ENCODE results near the gene SH2D3C. TPM values are rescaled to one million over a fixed set of nuclear protein-coding genes. Genes with fewer than 3 reads are reported as not detected.

SH2D3C gene
- total RNA-seq, 2 experiments from 2014 or later, result 29.9 to 30.3 TPM

DNA sequence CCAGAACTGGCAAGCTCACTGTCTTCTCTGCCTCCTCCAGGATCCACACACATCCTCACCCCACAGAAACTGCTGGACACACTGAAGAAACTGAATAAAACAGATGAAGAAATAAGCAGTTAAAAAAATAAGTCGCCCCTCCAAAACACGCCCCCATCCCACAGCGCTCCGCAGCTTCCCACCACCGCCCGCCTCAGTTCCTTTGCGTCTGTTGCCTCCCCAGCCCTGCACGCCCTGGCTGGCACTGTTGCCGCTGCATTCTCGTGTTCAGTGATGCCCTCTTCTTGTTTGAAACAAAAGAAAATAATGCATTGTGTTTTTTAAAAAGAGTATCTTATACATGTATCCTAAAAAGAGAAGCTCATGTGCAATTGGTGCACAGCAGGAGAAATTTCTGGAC, 87.7 kb downstream of the SH2D3C start:
- ATAC-seq, result no peak
- Mint-ChIP-seq H3K27me3 (no peaks in the 10 kb centered on the region), H3K4me1 (ENCODE audit: low read depth) (no peaks in the 10 kb centered on the region), H3K9me3 (no peaks in the 10 kb centered on the region), H3K4me3 (no peak overlapping the region), H3K27ac (no peak overlapping the region), H3K36me3 (ENCODE audit: low read depth) (no peaks in the 10 kb centered on the region)
- intact Hi-C loops (cut with micrococcal nuclease), result no loop called here
- POLR2A ChIA-PET, result no interaction called here
- CTCF ChIA-PET, result interaction anchor here (1.6 kb wide), 1 partner anchor 44 kb away, joined by 8 read pairs; the partner anchor contains the start of gene TOR2A
- DNase-seq, result no peak
- TF ChIP-seq, protein P1, sequence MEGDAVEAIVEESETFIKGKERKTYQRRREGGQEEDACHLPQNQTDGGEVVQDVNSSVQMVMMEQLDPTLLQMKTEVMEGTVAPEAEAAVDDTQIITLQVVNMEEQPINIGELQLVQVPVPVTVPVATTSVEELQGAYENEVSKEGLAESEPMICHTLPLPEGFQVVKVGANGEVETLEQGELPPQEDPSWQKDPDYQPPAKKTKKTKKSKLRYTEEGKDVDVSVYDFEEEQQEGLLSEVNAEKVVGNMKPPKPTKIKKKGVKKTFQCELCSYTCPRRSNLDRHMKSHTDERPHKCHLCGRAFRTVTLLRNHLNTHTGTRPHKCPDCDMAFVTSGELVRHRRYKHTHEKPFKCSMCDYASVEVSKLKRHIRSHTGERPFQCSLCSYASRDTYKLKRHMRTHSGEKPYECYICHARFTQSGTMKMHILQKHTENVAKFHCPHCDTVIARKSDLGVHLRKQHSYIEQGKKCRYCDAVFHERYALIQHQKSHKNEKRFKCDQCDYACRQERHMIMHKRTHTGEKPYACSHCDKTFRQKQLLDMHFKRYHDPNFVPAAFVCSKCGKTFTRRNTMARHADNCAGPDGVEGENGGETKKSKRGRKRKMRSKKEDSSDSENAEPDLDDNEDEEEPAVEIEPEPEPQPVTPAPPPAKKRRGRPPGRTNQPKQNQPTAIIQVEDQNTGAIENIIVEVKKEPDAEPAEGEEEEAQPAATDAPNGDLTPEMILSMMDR (IDR thresholded peaks at IDR 0.05), result no peak

DNA sequence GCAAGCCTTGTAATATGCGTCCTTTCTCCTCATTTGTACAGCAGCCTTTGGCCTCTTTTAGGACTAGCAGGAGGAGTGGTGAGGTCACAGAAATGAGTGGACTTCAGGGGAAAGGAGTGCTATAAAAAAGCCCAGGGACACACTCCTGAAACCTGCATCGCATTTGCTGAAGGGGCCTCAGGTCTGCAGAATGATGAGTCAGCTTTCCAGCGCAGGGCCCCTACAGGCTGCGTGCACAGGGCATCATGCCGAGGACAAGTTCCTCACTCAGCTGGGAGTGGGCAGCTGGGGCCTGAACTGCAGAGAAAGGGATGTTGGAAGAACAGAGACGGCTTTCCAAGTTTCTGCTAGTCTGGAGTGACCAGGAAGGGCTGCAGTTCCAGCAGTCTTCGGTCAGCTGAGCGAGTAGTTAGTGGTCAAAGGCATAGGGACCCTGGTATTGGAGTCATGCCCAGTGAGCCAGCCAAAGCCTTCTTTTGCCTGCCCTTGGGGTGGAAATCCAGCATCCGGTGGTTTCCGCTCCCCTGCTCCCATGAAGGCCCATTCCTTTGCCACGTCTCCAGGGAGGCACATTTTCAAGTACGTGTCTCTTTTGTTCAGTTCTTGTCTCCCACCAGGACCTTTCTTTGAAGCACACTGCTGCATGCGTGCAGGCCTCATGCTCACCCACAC, 89.0 kb downstream of the SH2D3C start:
- no peak overlapping the region for H3K27ac Mint-ChIP-seq
- TF ChIP-seq, protein P1 (IDR thresholded peaks at IDR 0.05), result no peak
- ATAC-seq, result no peak
- H3K27me3 Mint-ChIP-seq, result no peaks in the 10 kb centered on the region
- intact Hi-C loops (cut with micrococcal nuclease), result no loop called here
- no peaks in the 10 kb centered on the region for H3K9me3 Mint-ChIP-seq
- no peak for DNase-seq
- POLR2A ChIA-PET, result no interaction called here
- H3K36me3 Mint-ChIP-seq (ENCODE audit: low read depth), result no peaks in the 10 kb centered on the region
- CTCF ChIA-PET, result no interaction called here
- H3K4me3 Mint-ChIP-seq, result no peak overlapping the region
- no peaks in the 10 kb centered on the region for H3K4me1 Mint-ChIP-seq (ENCODE audit: low read depth)

Small RNAs within 50 kb of the gene (microRNA-seq; reads per million reads assigned to microRNA genes)
- gene MIR2861 (ENCODE audit: borderline microRNAs expressed, borderline replicate concordance), result not detected
- not detected for gene MIR3960 (ENCODE audit: borderline microRNAs expressed, borderline replicate concordance)

Other genes with a start within 250 kb of the SH2D3C start
- gene STXBP1, start 166.4 kb downstream of the SH2D3C start, total RNA-seq, result 10 to 100 TPM; 19.2 to 23.5 TPM
- gene CFAP157, start 71.7 kb downstream of the SH2D3C start, total RNA-seq, result under 1 TPM in 1 of 2 experiments, not detected in 1; 0.11 TPM
- 10 to 100 TPM; 15.9 to 16.0 TPM for gene PTRH1, start 63.0 kb downstream of the SH2D3C start, total RNA-seq
- gene TTC16, start 62.6 kb downstream of the SH2D3C start, total RNA-seq, result 1 to 10 TPM; 2.1 to 2.3 TPM
- 10 to 100 TPM; 14.4 to 16.1 TPM for gene TOR2A, start 43.4 kb downstream of the SH2D3C start, total RNA-seq
- gene CDK9, start 7.4 kb upstream of the SH2D3C start, total RNA-seq, result 10 to 100 TPM; 86.2 to 91.6 TPM
- gene FPGS, start 24.2 kb upstream of the SH2D3C start, total RNA-seq, result 10 to 100 TPM; 79.8 to 80.4 TPM
- 10 to 100 TPM; 14.2 to 15.0 TPM for gene ENG, start 76.0 kb upstream of the SH2D3C start, total RNA-seq
- 10 to 100 TPM; 12.1 to 14.8 TPM for gene AK1, start 99.0 kb upstream of the SH2D3C start, total RNA-seq
- 10 to 100 TPM; 36.9 to 38.8 TPM for gene ST6GALNAC6, start 120.9 kb upstream of the SH2D3C start, total RNA-seq
- gene ST6GALNAC4, start 138.4 kb upstream of the SH2D3C start, total RNA-seq, result 10 to 100 TPM; 34.3 to 34.9 TPM
- gene PIP5KL1, start 152.1 kb upstream of the SH2D3C start, total RNA-seq, result 1 to 10 TPM; 1.7 to 2.5 TPM
- 10 to 100 TPM; 41.3 to 43.9 TPM for gene DPM2, start 159.2 kb upstream of the SH2D3C start, total RNA-seq
- 10 to 100 TPM; 79.7 to 81.5 TPM for gene EEIG1, start 202.3 kb upstream of the SH2D3C start, total RNA-seq